OCI-LY1 (cell line): ENCODE data around the gene AK5.

ENCODE experiments used
- H2AFZ ChIP-seq: fragments of 200-600 bp; sonication (generic), shearing (Covaris generic); 2 replicates; pipeline ENCODE4 v1.6.0; 2014; ENCODE audit warnings: antibody characterized with exemption, mild to moderate bottlenecking, low read length
- H3F3A ChIP-seq: fragments of 200-600 bp; sonication (generic), shearing (Covaris generic); 2 replicates; pipeline ENCODE4 v1.6.0; 2014; ENCODE audit warnings: mild to moderate bottlenecking, antibody characterized with exemption, low read length, moderate library complexity; ENCODE audit not compliant: insufficient read depth
- H3K27ac ChIP-seq: fragments of 200-600 bp; sonication (generic); 2 replicates; pipeline ENCODE4 v1.5.1; 2014; ENCODE audit warnings: low read length, mixed run types, mild to moderate bottlenecking, low read depth; ENCODE audit not compliant: poor library complexity, severe bottlenecking
- H3K27me3 ChIP-seq: fragments of 200-600 bp; sonication (generic); 2 replicates; pipeline ENCODE4 v1.6.0; 2014; ENCODE audit warnings: antibody characterized with exemption, mild to moderate bottlenecking, low read length, moderate library complexity; ENCODE audit not compliant: insufficient read depth
- H3K36me3 ChIP-seq: fragments of 200-600 bp; sonication (generic); 2 replicates; pipeline ENCODE4 v1.6.1; 2014; ENCODE audit warnings: mild to moderate bottlenecking, antibody characterized with exemption, low read length, moderate library complexity, mixed read lengths; ENCODE audit not compliant: insufficient read depth
- H3K4me1 ChIP-seq: fragments of 200-600 bp; sonication (generic); 2 replicates; pipeline ENCODE4 v1.5.1; 2014; ENCODE audit warnings: mild to moderate bottlenecking, low read length, moderate library complexity; ENCODE audit not compliant: insufficient read depth, severe bottlenecking
- H3K4me2 ChIP-seq: fragments of 200-600 bp; sonication (generic), shearing (Covaris generic); 2 replicates; pipeline ENCODE4 v1.6.1; 2014; ENCODE audit warnings: low read length
- H3K4me3 ChIP-seq: fragments of 200-600 bp; sonication (generic); 2 replicates; pipeline ENCODE4 v1.5.1; 2014; ENCODE audit warnings: low read length, low read depth, mild to moderate bottlenecking, mixed read lengths; ENCODE audit not compliant: poor library complexity, severe bottlenecking
- H3K79me2 ChIP-seq: fragments of 200-600 bp; shearing (Covaris generic); 2 replicates; pipeline ENCODE4 v1.6.1; 2016; ENCODE audit warnings: mixed run types, low read length, mixed read lengths; ENCODE audit not compliant: insufficient read depth
- H3K9ac ChIP-seq: fragments of 200-600 bp; sonication (generic), shearing (Covaris generic); 2 replicates; pipeline ENCODE4 v1.6.1; 2014; ENCODE audit warnings: mild to moderate bottlenecking, low read length, mixed read lengths
- H3K9me2 ChIP-seq: fragments of 200-600 bp; sonication (generic), shearing (Covaris generic); 2 replicates; pipeline ENCODE4 v1.6.1; 2014; ENCODE audit warnings: low read depth, mild to moderate bottlenecking, low read length, mixed read lengths
- H3K9me3 ChIP-seq: fragments of 200-600 bp; shearing (Covaris generic); 2 replicates; pipeline ENCODE4 v1.6.1; 2014; ENCODE audit warnings: low read length, mixed read lengths
- H4K20me1 ChIP-seq: fragments of 200-600 bp; sonication (generic), shearing (Covaris generic); 2 replicates; pipeline ENCODE4 v1.6.0; 2016; ENCODE audit warnings: mild to moderate bottlenecking, low read length; ENCODE audit not compliant: insufficient read depth
- EZH2 ChIP-seq: fragments of 200-600 bp; sonication (generic), shearing (Covaris generic); IDR thresholded peaks from 2 replicates; pipeline ENCODE4 v1.8.0; 2017; ENCODE audit warnings: borderline replicate concordance, mixed run types, mild to moderate bottlenecking, antibody characterized with exemption, low read length, moderate library complexity, mixed read lengths
- TF ChIP-seq, protein P1 (sequence below): fragments of 200-600 bp; sonication (generic), shearing (Covaris generic); IDR thresholded peaks from 2 replicates; pipeline ENCODE4 v1.5.1; 2017; ENCODE audit warnings: mild to moderate bottlenecking, antibody characterized with exemption, low read length, moderate library complexity, mixed read lengths

AK5 gene

DNA sequence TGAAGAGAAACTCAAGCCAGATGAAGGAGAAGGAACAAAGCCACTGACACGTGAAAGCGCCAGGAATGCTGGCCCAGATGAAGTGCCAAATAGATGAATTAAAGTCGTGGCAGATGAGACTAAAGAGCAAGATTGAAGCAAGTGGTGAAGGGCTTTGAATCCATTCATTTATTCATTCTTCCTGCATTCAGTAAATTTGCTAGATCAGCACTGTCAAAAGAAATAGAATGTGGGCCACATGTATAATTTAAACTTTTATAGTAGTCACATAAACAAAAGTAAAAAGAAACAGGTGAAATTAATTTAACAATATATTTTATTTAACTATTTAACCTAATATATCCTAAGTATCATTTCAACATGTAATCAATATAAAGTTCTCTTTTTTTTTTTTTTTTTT lies 265.1 kb downstream of the AK5 start:
- no peaks in the 10 kb centered on the region for H3K9me2 ChIP-seq
- H3K4me3 ChIP-seq: no peak overlapping the region
- no peaks in the 10 kb centered on the region for H3F3A ChIP-seq
- no peaks in the 10 kb centered on the region for H3K36me3 ChIP-seq
- H3K9me3 ChIP-seq: no peaks in the 10 kb centered on the region
- no peak overlapping the region for H3K4me2 ChIP-seq
- H3K4me1 ChIP-seq: peaks cover under 1% of the 10 kb centered on the region
- H4K20me1 ChIP-seq: no peaks in the 10 kb centered on the region
- no peak overlapping the region for H3K9ac ChIP-seq
- no peaks in the 10 kb centered on the region for H3K79me2 ChIP-seq
- H2AFZ ChIP-seq: no peak overlapping the region
- TF ChIP-seq, protein P1, sequence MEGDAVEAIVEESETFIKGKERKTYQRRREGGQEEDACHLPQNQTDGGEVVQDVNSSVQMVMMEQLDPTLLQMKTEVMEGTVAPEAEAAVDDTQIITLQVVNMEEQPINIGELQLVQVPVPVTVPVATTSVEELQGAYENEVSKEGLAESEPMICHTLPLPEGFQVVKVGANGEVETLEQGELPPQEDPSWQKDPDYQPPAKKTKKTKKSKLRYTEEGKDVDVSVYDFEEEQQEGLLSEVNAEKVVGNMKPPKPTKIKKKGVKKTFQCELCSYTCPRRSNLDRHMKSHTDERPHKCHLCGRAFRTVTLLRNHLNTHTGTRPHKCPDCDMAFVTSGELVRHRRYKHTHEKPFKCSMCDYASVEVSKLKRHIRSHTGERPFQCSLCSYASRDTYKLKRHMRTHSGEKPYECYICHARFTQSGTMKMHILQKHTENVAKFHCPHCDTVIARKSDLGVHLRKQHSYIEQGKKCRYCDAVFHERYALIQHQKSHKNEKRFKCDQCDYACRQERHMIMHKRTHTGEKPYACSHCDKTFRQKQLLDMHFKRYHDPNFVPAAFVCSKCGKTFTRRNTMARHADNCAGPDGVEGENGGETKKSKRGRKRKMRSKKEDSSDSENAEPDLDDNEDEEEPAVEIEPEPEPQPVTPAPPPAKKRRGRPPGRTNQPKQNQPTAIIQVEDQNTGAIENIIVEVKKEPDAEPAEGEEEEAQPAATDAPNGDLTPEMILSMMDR: no peak
- no peak for TF ChIP-seq EZH2
- H3K27me3 ChIP-seq: no peaks in the 10 kb centered on the region
- H3K27ac ChIP-seq: no peak overlapping the region

DNA sequence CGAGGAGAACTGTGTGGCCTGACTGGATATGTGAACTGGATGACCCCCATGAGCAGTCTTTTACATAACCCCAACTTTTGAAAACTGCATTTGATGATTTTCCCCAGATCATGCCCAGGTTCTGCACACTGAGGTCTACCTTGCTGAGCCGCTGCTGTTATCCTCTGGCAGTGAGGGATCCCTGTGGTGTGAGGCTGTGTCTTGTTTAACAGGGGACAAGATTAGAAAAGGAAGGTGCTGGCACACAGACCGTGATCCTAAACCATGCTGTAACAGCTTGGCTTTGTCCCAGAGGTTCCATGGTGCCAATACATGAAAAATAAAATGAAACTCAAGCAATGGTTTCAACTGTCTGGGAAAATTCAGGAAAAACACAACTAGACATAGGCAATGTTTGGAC lies 266.5 kb downstream of the AK5 start:
- no peaks in the 10 kb centered on the region for H3K9me3 ChIP-seq
- no peak overlapping the region for H3K27ac ChIP-seq
- H3K4me1 ChIP-seq: no peaks in the 10 kb centered on the region
- H3K79me2 ChIP-seq: no peaks in the 10 kb centered on the region
- no peak for TF ChIP-seq EZH2
- TF ChIP-seq, protein P1: no peak
- no peak overlapping the region for H2AFZ ChIP-seq
- H4K20me1 ChIP-seq: no peaks in the 10 kb centered on the region
- no peak overlapping the region for H3K9ac ChIP-seq
- no peaks in the 10 kb centered on the region for H3F3A ChIP-seq
- no peaks in the 10 kb centered on the region for H3K27me3 ChIP-seq
- no peaks in the 10 kb centered on the region for H3K36me3 ChIP-seq
- H3K4me2 ChIP-seq: no peak overlapping the region
- H3K9me2 ChIP-seq: no peaks in the 10 kb centered on the region
- H3K4me3 ChIP-seq: no peak overlapping the region

DNA sequence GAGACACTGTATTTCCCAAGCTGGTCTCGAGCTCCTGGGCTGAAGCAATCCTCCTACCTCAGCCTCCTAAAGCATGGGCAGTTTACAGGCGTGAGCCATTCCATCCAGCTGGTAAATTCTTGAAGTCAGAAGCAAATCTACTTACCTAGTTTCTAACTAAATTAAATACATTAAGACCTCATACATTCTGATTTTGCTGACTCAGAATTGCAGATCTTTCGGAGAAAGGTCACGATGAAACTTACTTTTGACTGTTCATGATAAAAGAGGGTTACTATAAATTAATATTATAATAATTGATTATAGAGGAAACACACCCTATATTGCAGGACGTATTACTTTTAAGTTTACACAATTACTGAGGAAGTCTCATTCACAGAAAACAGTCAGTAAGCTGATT lies 268.3 kb downstream of the AK5 start:
- H3K9me3 ChIP-seq: no peaks in the 10 kb centered on the region
- no peak for TF ChIP-seq EZH2
- TF ChIP-seq, protein P1: no peak
- no peaks in the 10 kb centered on the region for H3K9me2 ChIP-seq
- H3K36me3 ChIP-seq: no peaks in the 10 kb centered on the region
- no peak overlapping the region for H3K4me2 ChIP-seq
- no peaks in the 10 kb centered on the region for H3K4me1 ChIP-seq
- no peaks in the 10 kb centered on the region for H4K20me1 ChIP-seq
- H3K27ac ChIP-seq: no peak overlapping the region
- H2AFZ ChIP-seq: no peak overlapping the region
- H3K4me3 ChIP-seq: no peak overlapping the region
- H3K27me3 ChIP-seq: no peaks in the 10 kb centered on the region
- no peaks in the 10 kb centered on the region for H3F3A ChIP-seq
- H3K79me2 ChIP-seq: no peaks in the 10 kb centered on the region
- H3K9ac ChIP-seq: no peak overlapping the region
